Activated CD4-positive, alpha-beta memory T cell treated with anti-CD3 and anti-CD28 coated beads for 36 hours (primary cell): Measurements from ENCODE around the gene SERPINA3. TPM values are rescaled to one million over a fixed set of nuclear protein-coding genes. Genes with fewer than 3 reads are reported as not detected.
"Not testable (repeated sequence)": the region's sequence is repeated elsewhere in the genome, so short reads cannot be mapped to it uniquely, and the experiment has no call there.

Experiments used
- CTCF ChIA-PET: fragments of 350-600 bp; sonication (Branson Sonifier 250); formaldehyde crosslinking; loops from one replicate; lab custom pipeline; 2021; ENCODE audit warnings: antibody characterized with exemption, inconsistent platforms; lab: Charles Lee
- POLR2A ChIA-PET: fragments of 350-600 bp; sonication (Branson Sonifier 250); formaldehyde crosslinking; loops from one replicate; lab custom pipeline; 2021; ENCODE audit warnings: antibody characterized with exemption; lab: Charles Lee
- DNase-seq: peaks from one replicate; pipeline ENCODE4 v3.0.0-alpha.2; 2020
- H3K27ac Mint-ChIP-seq: one replicate; pipeline ENCODE4 v1.8.0; 2021; ENCODE audit warnings: mixed read lengths
- H3K27me3 Mint-ChIP-seq: one replicate; pipeline ENCODE4 v1.8.0; 2021; ENCODE audit warnings: mixed read lengths
- H3K36me3 Mint-ChIP-seq: one replicate; pipeline ENCODE4 v1.8.0; 2021; ENCODE audit warnings: mixed read lengths
- H3K4me1 Mint-ChIP-seq: one replicate; pipeline ENCODE4 v1.8.0; 2021; ENCODE audit warnings: low read depth, mixed read lengths
- H3K4me3 Mint-ChIP-seq: one replicate; pipeline ENCODE4 v1.8.0; 2021; ENCODE audit warnings: mild to moderate bottlenecking, mixed read lengths
- H3K9me3 Mint-ChIP-seq: one replicate; pipeline ENCODE4 v1.8.0; 2021; ENCODE audit warnings: mixed read lengths
- intact Hi-C: fragments of 100-400 bp; cut with micrococcal nuclease; formaldehyde crosslinking; loops from one replicate; pipeline ENCODE4 v1.15.1; 2023
- total RNA-seq, 2 experiments: library from RNA; stranded (reverse); gene quantifications; one replicate each; pipeline ENCODE4 v1.2.3, GENCODE V29; 2021

The SERPINA3 gene
- total RNA-seq, 2 experiments from 2014 or later, result not detected

- ChIA-PET POLR2A (no interaction called here), CTCF (interaction anchor here (1.0 to 2.0 kb wide), 2 partner anchors 14 to 25 kb away, joined by 3 to 6 read pairs; no protein-coding TSS in a partner anchor)
- Mint-ChIP-seq H3K27me3 (peaks cover 2% of the 10 kb centered on the region), H3K27ac (no peak overlapping the region), H3K4me3 (no peak overlapping the region), H3K36me3 (no peaks in the 10 kb centered on the region), H3K9me3 (no peaks in the 10 kb centered on the region), H3K4me1 (no peaks in the 10 kb centered on the region)
- intact Hi-C loops, result no loop called here
- no peak for DNase-seq
Measured at GRCh38 chr14:94574336-94574735, 37.9 kb upstream of the SERPINA3 start.

- Mint-ChIP-seq H3K4me3 (no peak overlapping the region), H3K27me3 (peaks cover 2% of the 10 kb centered on the region), H3K27ac (no peak overlapping the region), H3K36me3 (no peaks in the 10 kb centered on the region), H3K9me3 (no peaks in the 10 kb centered on the region), H3K4me1 (no peaks in the 10 kb centered on the region)
- ChIA-PET CTCF (no interaction called here), POLR2A (no interaction called here)
- DNase-seq, result no peak
- intact Hi-C loops, result no loop called here
Measured at GRCh38 chr14:94575730-94576585, 36.2 kb upstream of the SERPINA3 start.

- H3K9me3 Mint-ChIP-seq, H3K4me3 Mint-ChIP-seq, H3K4me1 Mint-ChIP-seq, H3K27ac Mint-ChIP-seq, H3K36me3 Mint-ChIP-seq, DNase-seq, CTCF ChIA-PET, intact Hi-C loops, H3K27me3 Mint-ChIP-seq: not testable (repeated sequence)
- POLR2A ChIA-PET, result interaction anchor here (0.6 kb wide), 1 partner anchor 201 kb away, joined by 3 read pairs; no protein-coding TSS in a partner anchor
Measured at GRCh38 chr14:94577472-94577871, 34.7 kb upstream of the SERPINA3 start.

- intact Hi-C loops, result no loop called here
- Mint-ChIP-seq H3K9me3 (no peaks in the 10 kb centered on the region), H3K4me1 (no peaks in the 10 kb centered on the region), H3K27me3 (no peaks in the 10 kb centered on the region), H3K27ac (no peak overlapping the region), H3K36me3 (no peaks in the 10 kb centered on the region), H3K4me3 (no peak overlapping the region)
- no peak for DNase-seq
- ChIA-PET POLR2A (no interaction called here), CTCF (no interaction called here)
Measured at GRCh38 chr14:94578712-94579111, 33.5 kb upstream of the SERPINA3 start.

- ChIA-PET POLR2A (no interaction called here), CTCF (interaction anchor here (1.3 kb wide), 1 partner anchor 33 kb away, joined by 3 read pairs; no protein-coding TSS in a partner anchor)
- H3K27ac Mint-ChIP-seq, result no peak within 1 kb of the TSS
- no peak within 1 kb of the TSS for H3K4me3 Mint-ChIP-seq
- no peak for DNase-seq
- H3K36me3 Mint-ChIP-seq, result no peaks in the 10 kb centered on the region
- no peaks in the 10 kb centered on the region for H3K4me1 Mint-ChIP-seq
- H3K27me3 Mint-ChIP-seq, result no peaks in the 10 kb centered on the region
- H3K9me3 Mint-ChIP-seq, result no peaks in the 10 kb centered on the region
- intact Hi-C loops, result no loop called here
Measured at GRCh38 chr14:94581127-94581999, 30.8 kb upstream of the SERPINA3 start, which contains the start of gene SERPINA5. TSS of gene SERPINA5 (plus strand) at chr14:94581426. CDS start at chr14:94587363, 5,937 bp downstream.

- no peak for DNase-seq
- intact Hi-C loops, result no loop called here
- no peak overlapping the region for H3K4me3 Mint-ChIP-seq
- ChIA-PET POLR2A (no interaction called here), CTCF (interaction anchor here (1.3 kb wide), 1 partner anchor 33 kb away, joined by 3 read pairs; no protein-coding TSS in a partner anchor)
- no peak overlapping the region for H3K27ac Mint-ChIP-seq
- H3K9me3 Mint-ChIP-seq, result no peaks in the 10 kb centered on the region
- H3K27me3 Mint-ChIP-seq, result no peaks in the 10 kb centered on the region
- H3K36me3 Mint-ChIP-seq, result no peaks in the 10 kb centered on the region
- no peaks in the 10 kb centered on the region for H3K4me1 Mint-ChIP-seq
Measured at GRCh38 chr14:94582199-94582750, 29.9 kb upstream of the SERPINA3 start.

GRCh38 chr14:94582851-94583250, 29.3 kb upstream of the SERPINA3 start:
- ChIA-PET POLR2A (no interaction called here), CTCF (interaction anchor here (1.3 kb wide), 1 partner anchor 34 kb away, joined by 3 read pairs; no protein-coding TSS in a partner anchor)
- DNase-seq, result no peak
- Mint-ChIP-seq H3K27me3 (no peaks in the 10 kb centered on the region), H3K4me1 (no peaks in the 10 kb centered on the region), H3K9me3 (no peaks in the 10 kb centered on the region), H3K36me3 (no peaks in the 10 kb centered on the region), H3K27ac (no peak overlapping the region), H3K4me3 (no peak overlapping the region)
- intact Hi-C loops, result no loop called here

GRCh38 chr14:94583557-94583956, 28.6 kb upstream of the SERPINA3 start:
- H3K27ac Mint-ChIP-seq, result no peak overlapping the region
- CTCF ChIA-PET, result no interaction called here
- H3K9me3 Mint-ChIP-seq, result no peaks in the 10 kb centered on the region
- no peaks in the 10 kb centered on the region for H3K27me3 Mint-ChIP-seq
- no peaks in the 10 kb centered on the region for H3K4me1 Mint-ChIP-seq
- H3K36me3 Mint-ChIP-seq, result no peaks in the 10 kb centered on the region
- POLR2A ChIA-PET, result no interaction called here
- intact Hi-C loops, result no loop called here
- no peak for DNase-seq
- H3K4me3 Mint-ChIP-seq, result no peak overlapping the region

GRCh38 chr14:94584591-94585280, 27.5 kb upstream of the SERPINA3 start:
- ChIA-PET POLR2A (no interaction called here), CTCF (no interaction called here)
- Mint-ChIP-seq H3K36me3 (no peaks in the 10 kb centered on the region), H3K9me3 (no peaks in the 10 kb centered on the region), H3K4me3 (no peak overlapping the region), H3K27me3 (no peaks in the 10 kb centered on the region), H3K4me1 (no peaks in the 10 kb centered on the region), H3K27ac (no peak overlapping the region)
- DNase-seq, result no peak
- intact Hi-C loops, result no loop called here

- Mint-ChIP-seq H3K27ac (no peak overlapping the region), H3K4me3 (no peak overlapping the region), H3K9me3 (no peaks in the 10 kb centered on the region), H3K4me1 (no peaks in the 10 kb centered on the region), H3K36me3 (no peaks in the 10 kb centered on the region), H3K27me3 (no peaks in the 10 kb centered on the region)
- POLR2A ChIA-PET, result no interaction called here
- CTCF ChIA-PET, result no interaction called here
- intact Hi-C loops, result no loop called here
- no peak for DNase-seq
Measured at GRCh38 chr14:94586635-94587034, 25.6 kb upstream of the SERPINA3 start.

GRCh38 chr14:94588311-94588710, 23.9 kb upstream of the SERPINA3 start:
- Mint-ChIP-seq H3K4me3 (no peak overlapping the region), H3K27ac (no peak overlapping the region), H3K4me1 (no peaks in the 10 kb centered on the region), H3K36me3 (no peaks in the 10 kb centered on the region), H3K9me3 (no peaks in the 10 kb centered on the region), H3K27me3 (no peaks in the 10 kb centered on the region)
- CTCF ChIA-PET, result no interaction called here
- intact Hi-C loops, result no loop called here
- DNase-seq, result no peak
- POLR2A ChIA-PET, result no interaction called here
